ENCODE data around the gene GRIK4.

DNA sequence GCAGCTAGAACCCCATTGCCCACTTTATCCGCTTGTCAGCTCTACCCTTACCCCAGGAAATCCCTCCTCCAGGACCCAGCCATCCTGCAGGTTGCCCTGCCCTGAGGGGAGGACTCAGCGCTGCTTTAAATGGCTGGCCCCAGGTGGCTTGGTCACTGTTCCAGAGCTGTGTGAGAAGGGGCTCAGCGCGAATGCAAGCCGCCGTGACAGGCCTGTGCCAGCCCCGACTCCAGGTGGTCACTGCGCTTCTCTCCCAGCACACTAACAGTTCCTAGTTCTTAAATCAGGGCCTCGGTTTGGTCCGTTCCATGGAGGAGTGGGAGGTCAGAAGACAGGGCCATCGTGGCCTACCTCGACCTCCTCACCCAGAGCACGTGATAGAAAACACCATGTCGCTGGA is 446.6 kb downstream of the GRIK4 start:
- no peak for TF ChIP-seq CTCF (IDR thresholded peaks at IDR 0.05)
- no peak for TF ChIP-seq POLR2A (IDR thresholded peaks at IDR 0.05)
